MG63 (cell line): ENCODE results near the gene PRRC1. TPM values are rescaled to one million over a fixed set of nuclear protein-coding genes. Genes with fewer than 3 reads are reported as not detected.
"Not testable (repeated sequence)": the region's sequence is repeated elsewhere in the genome, so short reads cannot be mapped to it uniquely, and the experiment has no call there.

Source experiments
- DNase-seq: peaks from one replicate; pipeline ENCODE4 v3.0.0-alpha.2; 2020
- H3K27me3 ChIP-seq: fragments of 250-450 bp; sonication (Bioruptor Pico); 2 replicates; pipeline ENCODE4 v1.5.1; 2020; ENCODE audit warnings: mild to moderate bottlenecking, moderate library complexity
- H3K36me3 ChIP-seq: fragments of 250-450 bp; sonication (Bioruptor Pico); 2 replicates; pipeline ENCODE4 v1.5.1; 2020; ENCODE audit warnings: mild to moderate bottlenecking, moderate library complexity
- H3K4me3 ChIP-seq: fragments of 250-450 bp; sonication (Bioruptor Pico); 2 replicates; pipeline ENCODE4 v1.5.1; 2020; ENCODE audit warnings: mild to moderate bottlenecking, moderate library complexity
- H3K9me3 ChIP-seq: fragments of 250-450 bp; sonication (Bioruptor Pico); 2 replicates; pipeline ENCODE4 v1.5.1; 2020; ENCODE audit warnings: mild to moderate bottlenecking, moderate library complexity
- total RNA-seq: library from RNA; depleted of rRNA; stranded (reverse); fragments of >200 nt; shearing (Covaris generic); gene quantifications from 2 replicates; pipeline ENCODE4 v1.2.3, GENCODE V29; 2014; ENCODE audit warnings: low replicate concordance

The PRRC1 gene
- total RNA-seq, 1 experiment from 2014 or later: 26.8 TPM

DNA sequence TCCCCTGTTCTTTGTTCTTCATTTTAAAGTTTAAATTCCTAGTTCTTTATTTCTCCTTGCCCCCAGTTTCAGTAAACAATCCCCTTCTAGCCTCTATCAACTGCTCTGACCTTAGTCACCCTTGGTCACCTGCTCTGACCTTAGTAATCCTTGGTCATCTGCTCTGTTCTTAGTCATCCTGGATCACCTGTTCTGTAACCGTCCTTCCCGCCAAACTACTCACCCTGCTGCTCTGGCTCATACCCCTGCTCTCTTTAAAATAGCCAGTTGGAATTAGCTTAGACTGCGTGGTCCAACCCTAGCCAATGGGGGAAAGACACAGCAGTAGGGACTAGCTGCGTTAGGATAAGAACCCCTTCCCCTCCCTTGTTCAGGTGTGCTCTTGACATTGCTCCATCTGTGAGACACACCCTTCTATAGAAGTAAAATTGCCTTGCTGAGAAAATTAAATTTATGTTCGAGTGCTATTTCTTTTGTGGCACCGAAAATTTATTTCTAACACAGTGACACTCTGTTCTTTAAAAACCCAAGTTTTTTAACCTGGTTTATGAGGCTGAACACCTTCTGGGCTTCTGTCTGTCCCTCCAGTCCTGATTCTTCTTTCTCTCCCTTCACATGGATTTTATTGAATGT, 3.8 kb downstream of the PRRC1 start:
- H3K36me3 ChIP-seq: peaks cover 74% of the 10 kb centered on the region

DNA sequence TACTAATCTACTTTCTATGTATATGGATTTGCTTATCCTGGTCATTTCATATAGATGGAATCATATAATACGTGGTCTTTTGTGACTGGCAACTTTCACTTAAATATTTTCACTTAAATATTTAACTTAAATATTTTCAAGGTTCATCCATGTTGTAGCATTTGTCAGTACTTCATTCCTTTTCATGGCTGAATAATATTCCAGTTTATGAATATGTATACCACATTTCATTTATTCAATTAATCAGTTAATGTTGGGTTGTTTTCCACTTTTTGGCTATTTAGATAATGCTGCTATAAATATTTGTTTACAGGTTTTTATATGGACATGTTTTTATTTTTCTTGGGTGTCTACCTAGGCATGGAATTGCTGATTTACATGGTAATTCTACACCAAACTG, 7.7 kb downstream of the PRRC1 start:
- DNase-seq: no peak
- Histone ChIP-seq H3K4me3 (no peak overlapping the region), H3K27me3 (no peaks in the 10 kb centered on the region), H3K36me3 (peaks cover 94% of the 10 kb centered on the region), H3K9me3 (peaks cover 16% of the 10 kb centered on the region)

More for the DNA sequence above, 3.8 kb downstream of the PRRC1 start:
- H3K9me3 ChIP-seq: peaks cover 20% of the 10 kb centered on the region
- H3K27me3 ChIP-seq: no peaks in the 10 kb centered on the region
- no peak overlapping the region for H3K4me3 ChIP-seq
- DNase-seq: no peak

DNA sequence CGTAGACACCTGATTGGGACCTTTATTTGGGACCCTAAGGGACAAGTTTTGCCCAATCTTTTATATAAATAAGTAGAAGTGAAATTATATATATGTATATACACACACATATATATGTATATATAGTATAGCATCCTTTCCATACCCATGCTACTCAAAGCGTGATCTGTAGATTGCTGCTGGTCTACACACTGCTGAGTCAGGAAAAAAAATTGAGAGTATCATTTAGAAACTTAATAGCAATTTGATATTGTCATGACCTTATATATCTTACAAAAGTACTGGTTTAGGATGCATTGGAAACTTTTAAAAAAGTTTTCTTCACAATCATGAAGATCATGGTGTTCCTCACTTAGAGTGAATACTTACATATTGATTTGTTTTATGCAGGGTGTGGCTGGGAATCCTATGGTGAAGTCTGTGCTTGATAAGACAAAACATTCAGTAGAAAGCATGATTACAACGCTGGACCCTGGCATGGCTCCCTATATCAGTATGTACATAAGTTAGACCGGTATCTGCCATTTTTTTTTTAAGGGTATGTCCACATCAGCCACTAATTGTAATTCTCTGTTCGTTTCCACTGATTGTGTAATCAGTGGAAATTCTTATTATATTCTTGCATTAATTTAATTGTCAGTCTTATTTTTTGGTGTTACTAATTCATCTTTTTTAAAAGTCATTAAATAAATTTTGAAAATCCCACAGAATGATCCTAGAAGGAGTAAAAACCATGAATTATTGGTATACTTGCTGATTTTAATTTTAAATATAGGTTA, 12.7 kb downstream of the PRRC1 start:
- Histone ChIP-seq H3K36me3 (peaks cover 88% of the 10 kb centered on the region), H3K27me3 (no peaks in the 10 kb centered on the region), H3K9me3 (0 out of 2 replicates have a peak, but pooled peaks cover 1% of the 10 kb centered on the region), H3K4me3 (no peak overlapping the region)
- DNase-seq: no peak

DNA sequence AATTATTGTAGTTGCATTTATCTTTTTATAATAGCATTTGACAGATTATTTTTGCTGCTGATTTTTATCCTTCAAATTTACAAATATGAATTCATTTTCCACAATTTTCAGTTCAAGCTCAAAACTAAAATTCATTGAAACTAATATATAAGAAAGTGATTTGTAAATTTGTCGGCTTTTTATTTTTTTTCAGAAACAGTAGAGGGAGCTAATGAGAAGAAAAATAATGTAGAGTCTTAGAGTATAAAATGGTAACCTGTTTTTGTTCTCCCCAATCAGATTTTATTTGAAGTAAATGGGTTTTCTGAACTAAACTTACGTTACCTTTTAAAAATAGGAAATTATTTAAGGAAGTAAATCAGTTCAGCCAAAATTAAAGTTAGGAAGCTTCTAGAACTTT, 19.2 kb downstream of the PRRC1 start:
- H3K36me3 ChIP-seq: peaks cover 93% of the 10 kb centered on the region
- DNase-seq: no peak
- no peaks in the 10 kb centered on the region for H3K27me3 ChIP-seq

DNA sequence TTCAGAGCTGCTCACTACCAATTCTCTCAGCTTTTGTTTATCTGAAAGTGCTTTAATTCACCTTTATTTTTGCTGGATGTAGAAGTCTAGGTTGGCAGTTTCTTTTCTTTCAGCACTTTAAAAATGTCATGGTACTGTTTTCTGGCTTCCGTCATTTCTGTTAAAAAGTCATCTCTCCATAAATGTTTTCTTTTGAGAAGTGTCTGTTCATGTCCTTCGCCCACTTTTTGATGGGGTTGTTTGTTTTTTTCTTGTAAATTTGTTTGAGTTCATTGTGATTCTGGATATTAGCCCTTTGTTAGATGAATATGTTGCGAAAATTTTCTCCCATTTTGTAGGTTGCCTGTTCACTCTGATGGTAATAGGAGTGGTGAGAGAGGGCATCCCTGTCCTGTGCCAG, 23.1 kb downstream of the PRRC1 start:
- Histone ChIP-seq H3K9me3 (peaks cover 17% of the 10 kb centered on the region), H3K36me3 (peaks cover 85% of the 10 kb centered on the region)
- not testable (repeated sequence) for H3K4me3 ChIP-seq, H3K27me3 ChIP-seq, DNase-seq

More for the DNA sequence above, 19.2 kb downstream of the PRRC1 start:
- H3K4me3 ChIP-seq: no peak overlapping the region
- peaks cover 16% of the 10 kb centered on the region for H3K9me3 ChIP-seq

DNA sequence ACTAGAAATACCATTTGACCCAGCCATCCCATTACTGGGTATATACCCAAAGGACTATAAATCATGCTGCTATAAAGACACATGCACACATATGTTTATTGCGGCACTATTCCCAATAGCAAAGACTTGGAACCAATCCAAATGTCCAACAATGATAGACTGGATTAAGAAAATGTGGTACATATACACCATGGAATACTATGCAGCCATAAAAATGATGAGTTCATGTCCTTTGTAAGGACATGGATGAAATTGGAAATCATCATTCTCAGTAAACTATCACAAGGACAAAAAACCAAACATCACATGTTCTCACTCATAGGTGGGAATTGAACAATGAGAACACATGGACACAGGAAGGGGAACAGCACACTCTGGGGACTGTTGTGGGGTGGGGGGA, 27.8 kb downstream of the PRRC1 start:
- H3K36me3 ChIP-seq: peaks cover 74% of the 10 kb centered on the region
- not testable (repeated sequence) for H3K9me3 ChIP-seq, H3K4me3 ChIP-seq, DNase-seq, H3K27me3 ChIP-seq

DNA sequence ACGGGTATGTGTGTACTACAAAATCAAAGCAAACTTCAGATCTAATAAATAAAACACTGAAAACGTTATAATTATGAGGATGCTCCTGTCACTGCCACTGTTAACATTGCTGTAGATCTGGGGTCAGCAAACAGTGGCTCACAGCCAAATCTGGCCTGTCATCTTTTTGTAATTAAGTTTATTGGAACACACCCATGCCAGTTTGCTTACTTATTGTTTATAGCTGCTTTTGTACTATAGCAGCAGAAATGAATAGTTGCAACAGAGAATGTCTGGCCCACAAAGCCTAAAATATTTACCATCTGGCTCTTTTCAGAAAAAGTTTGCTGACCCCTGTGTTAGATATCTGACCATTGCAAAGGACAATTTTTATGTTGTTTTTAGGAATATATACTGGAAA, 32.1 kb downstream of the PRRC1 start:
- DNase-seq: no peak
- 0 out of 2 replicates have a peak, but pooled peaks cover 2% of the 10 kb centered on the region for H3K9me3 ChIP-seq

DNA sequence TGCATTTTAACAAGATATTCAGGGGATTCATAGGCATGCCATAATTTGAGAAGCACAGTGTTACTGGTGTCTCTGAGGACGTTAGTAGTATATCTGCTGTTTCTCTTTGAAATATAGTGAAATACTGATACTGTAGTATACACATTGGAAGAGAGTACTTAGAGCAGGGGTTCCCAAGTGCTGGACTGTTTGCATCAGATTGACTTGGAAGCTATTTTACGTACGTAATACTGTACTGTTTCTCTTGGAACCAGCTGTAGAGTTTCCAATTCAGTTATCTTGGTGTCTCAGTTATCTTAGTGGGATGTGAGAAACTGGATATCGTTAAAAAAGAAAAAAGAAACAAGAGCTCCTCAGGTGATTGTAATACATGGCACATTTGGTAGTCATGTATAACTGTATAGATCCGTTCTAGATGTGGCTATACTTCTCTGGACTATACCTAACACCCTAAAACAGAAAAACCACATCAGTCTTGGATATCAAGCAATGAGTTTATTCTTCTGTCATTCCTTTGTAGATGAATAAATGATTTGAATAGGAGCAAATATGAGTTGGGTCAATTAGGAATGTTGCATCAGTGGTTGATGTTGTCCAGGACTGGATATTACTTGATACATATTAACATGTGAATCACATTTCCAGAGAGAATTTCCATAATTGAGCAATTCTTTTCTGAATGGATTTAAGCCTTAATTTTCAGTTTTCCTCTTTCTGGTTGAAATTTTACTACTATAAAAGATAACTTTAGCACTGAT, 33.4 kb downstream of the PRRC1 start:
- Histone ChIP-seq H3K27me3 (no peaks in the 10 kb centered on the region), H3K4me3 (no peak overlapping the region), H3K36me3 (peaks cover 81% of the 10 kb centered on the region), H3K9me3 (no peaks in the 10 kb centered on the region)
- no peak for DNase-seq

More for the DNA sequence above, 32.1 kb downstream of the PRRC1 start:
- Histone ChIP-seq H3K27me3 (no peaks in the 10 kb centered on the region), H3K4me3 (no peak overlapping the region), H3K36me3 (peaks cover 83% of the 10 kb centered on the region)

DNA sequence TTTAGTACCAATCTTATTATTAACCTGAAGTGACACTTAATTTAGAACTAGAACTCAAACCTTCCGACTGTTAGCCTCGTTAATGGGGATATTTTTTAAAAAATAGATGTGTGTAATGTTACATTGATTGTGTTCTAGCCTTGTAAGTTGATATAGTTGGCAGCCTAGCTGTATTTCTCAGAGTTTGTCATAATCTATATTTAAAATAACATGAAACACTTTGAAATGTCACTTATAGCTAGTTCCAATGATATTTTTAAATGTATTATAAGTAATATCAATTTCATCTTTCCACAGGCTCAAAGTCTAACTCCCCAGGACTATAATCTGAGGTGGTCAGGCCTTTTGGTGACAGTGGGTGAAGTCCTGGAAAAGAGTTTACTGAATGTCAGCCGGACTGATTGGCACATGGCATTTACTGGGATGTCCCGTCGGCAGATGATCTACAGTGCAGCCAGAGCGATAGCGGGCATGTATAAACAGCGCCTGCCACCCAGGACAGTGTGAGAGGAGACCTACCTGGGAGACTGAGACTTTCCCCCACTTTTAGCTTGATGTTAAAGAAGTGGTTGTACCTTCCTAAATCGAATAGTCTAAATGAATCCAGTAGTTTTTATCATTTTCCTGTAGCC, 34.1 kb downstream of the PRRC1 start:
- Histone ChIP-seq H3K4me3 (no peak overlapping the region), H3K9me3 (no peaks in the 10 kb centered on the region), H3K36me3 (peaks cover 77% of the 10 kb centered on the region), H3K27me3 (no peaks in the 10 kb centered on the region)
- DNase-seq: no peak

DNA sequence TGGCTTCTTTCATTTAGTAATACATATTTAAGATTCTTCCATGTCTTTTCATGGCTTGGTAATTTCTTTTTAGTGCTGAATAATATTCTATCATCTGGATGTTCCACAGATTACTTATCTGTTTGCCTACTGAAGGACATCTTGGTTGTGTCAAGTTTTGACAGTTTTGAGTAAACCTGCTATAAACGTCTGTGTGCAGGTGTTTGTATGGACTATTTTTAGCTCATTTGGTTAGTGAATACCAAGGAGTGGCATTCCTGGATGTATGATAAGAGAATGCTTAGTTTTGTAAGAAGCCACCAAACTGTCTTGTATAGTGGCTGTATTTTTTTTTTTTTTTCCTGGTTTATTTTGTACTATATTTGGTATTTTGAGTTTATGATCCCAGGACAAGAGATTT, 38.4 kb downstream of the PRRC1 start:
- Histone ChIP-seq H3K9me3 (no peaks in the 10 kb centered on the region), H3K36me3 (peaks cover 45% of the 10 kb centered on the region), H3K4me3 (no peak overlapping the region), H3K27me3 (no peaks in the 10 kb centered on the region)
- no peak for DNase-seq

DNA sequence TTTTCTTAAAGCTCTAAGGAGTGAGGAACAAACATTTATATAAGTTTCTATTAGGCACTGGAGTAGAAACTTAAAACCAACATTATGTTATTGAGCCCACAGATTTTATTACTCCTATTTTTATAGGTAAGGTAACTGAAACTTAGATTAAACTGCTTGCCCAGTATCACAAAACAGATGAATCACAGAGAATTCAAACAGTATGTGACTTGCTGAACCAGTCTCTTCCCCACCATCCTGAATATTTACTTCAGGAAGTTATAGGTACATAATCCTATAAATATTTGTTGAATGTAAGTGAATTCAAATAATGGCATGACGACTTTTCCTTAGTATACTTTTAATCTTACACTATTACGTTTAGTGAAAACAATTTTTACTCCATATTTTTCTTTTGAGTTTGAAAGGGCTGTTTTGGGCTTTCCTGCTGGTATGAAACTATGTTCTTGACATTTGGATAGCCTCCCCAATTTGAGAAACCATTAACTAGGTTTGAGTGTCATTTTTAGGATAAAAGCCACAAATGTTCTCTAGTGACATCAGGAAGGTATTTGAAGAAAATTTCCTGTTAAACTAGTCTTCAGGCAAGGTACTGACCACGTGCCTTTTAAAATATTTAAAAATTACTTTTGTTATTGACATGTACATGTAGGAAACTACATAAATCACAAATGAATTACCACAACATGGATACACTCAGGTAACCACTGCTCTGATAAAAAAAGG, 39.3 kb downstream of the PRRC1 start:
- Histone ChIP-seq H3K36me3 (peaks cover 35% of the 10 kb centered on the region), H3K9me3 (no peaks in the 10 kb centered on the region), H3K27me3 (no peaks in the 10 kb centered on the region), H3K4me3 (no peak overlapping the region)
- DNase-seq: no peak

DNA sequence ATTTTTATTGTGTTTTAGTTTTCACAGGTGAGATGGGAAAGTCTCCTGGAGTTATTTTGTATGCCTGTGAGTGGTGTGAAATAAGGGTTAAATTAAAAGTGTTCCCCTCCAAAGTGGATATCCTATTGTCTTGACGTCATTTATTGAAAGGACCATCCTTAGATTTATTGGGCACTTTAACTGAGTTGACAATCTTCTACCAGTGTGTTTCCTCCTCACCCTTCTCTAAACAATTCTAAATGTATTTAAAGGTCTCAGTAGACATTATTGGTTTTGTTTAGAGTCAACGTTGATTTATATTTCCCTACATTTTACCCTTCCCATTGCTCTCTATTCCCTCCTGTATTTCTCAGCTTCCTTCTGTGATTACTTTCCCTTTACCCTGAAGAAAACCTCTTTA, 40.8 kb downstream of the PRRC1 start:
- Histone ChIP-seq H3K27me3 (no peaks in the 10 kb centered on the region), H3K36me3 (peaks cover 22% of the 10 kb centered on the region), H3K9me3 (no peaks in the 10 kb centered on the region), H3K4me3 (no peak overlapping the region)
- DNase-seq: no peak

DNA sequence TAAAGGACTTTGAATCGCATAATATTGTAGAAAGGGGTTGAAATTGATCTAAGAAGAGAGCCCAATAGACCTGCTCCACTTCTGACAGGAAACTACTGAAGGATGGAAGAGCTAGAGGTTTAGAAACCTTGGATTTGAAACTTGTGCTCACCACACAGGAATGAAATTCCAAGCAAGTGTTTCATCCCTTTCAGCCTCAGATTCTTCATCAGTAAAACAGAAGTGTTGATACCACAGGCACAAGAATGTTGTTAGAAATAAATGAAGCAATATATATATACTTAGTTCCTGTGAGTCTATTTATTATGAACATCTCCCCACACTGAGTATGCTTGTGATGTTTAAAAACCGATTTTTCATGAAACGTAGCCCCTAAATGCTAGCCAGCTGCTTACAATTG, 43.8 kb downstream of the PRRC1 start:
- DNase-seq: no peak
- Histone ChIP-seq H3K36me3 (0 out of 2 replicates have a peak, but pooled peaks cover 3% of the 10 kb centered on the region), H3K9me3 (no peaks in the 10 kb centered on the region), H3K4me3 (no peak overlapping the region), H3K27me3 (no peaks in the 10 kb centered on the region)

DNA sequence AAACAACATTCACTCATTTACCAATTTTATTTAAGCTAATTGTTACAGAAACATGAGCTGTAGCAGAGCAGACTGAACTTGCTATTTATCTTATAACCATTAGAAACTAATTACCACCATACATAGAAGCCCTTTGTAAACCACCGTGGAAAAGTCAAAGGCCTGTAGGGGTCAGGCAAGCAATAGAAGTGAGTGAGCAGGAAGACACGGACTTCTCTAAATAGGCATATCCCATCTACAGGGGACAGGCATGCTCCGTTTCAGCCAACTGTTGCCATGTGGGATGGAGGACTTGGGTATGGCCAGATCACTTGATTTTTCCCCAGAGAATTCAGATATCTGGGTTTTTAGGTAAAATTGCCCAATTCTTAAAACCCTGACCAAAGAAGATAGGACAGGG, 44.8 kb downstream of the PRRC1 start:
- DNase-seq: no peak
- Histone ChIP-seq H3K9me3 (no peaks in the 10 kb centered on the region), H3K27me3 (no peaks in the 10 kb centered on the region), H3K36me3 (0 out of 2 replicates have a peak, but pooled peaks cover 3% of the 10 kb centered on the region), H3K4me3 (no peak overlapping the region)

DNA sequence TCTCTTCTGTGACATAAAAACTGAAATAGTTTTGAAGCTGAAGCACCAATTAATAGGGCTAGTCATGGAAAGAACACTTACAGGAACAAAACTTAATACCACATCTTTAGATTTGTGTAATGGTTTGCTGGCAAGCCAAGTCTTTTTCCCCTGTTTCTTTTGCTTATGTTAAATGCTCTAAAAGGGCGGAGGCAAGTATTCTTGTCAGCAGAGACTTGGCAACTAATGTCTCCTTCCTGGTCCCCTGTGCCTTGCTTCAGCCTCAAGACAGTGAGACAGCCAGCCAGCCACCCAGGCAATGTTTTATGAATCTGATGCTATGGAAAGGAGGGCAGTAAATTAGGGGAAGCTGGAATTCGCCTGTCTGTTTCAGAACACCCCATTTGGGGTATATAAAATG, 45.7 kb downstream of the PRRC1 start:
- H3K4me3 ChIP-seq: no peak overlapping the region
- no peaks in the 10 kb centered on the region for H3K9me3 ChIP-seq
- DNase-seq: no peak
- H3K27me3 ChIP-seq: no peaks in the 10 kb centered on the region
- H3K36me3 ChIP-seq: 0 out of 2 replicates have a peak, but pooled peaks cover 3% of the 10 kb centered on the region

DNA sequence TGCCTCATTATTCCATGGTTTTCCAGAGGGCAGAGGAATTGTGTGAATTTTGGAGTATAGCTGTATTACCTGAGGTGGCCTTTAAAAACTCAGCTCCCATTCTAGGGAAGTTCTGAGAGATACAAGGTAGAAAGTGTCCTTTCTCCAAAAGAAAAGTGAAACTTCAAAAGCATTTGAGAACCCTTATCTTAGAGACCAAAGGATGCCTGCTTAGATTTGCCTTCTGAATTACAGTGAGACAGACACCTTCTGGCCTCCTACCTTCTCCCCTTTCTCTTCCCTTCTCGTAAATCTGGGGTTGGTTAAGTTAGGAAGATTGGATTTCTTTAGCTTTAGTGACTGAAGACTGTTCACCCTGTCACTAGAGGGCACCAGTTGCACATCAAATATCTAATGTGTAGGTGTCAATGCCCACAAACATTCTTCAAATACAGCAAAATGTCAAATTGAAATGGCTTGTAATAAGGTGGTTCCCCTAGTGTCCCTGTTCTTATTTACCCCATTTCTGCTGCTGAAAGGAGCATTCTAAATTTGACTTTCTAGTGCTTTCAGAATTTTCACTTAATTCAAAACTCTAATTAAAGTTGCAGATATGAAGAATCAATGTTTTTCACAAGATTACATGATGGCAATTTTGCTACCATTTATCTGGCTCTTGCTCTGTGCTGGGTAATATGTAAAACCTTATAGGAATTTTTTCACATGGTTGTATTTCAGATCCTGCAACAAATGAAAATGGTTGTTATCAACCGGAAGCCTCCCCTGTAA, 46.7 kb downstream of the PRRC1 start:
- H3K27me3 ChIP-seq: no peaks in the 10 kb centered on the region
- DNase-seq: peak; percentile 32
- no peaks in the 10 kb centered on the region for H3K9me3 ChIP-seq
- H3K4me3 ChIP-seq: no peak overlapping the region
- no peaks in the 10 kb centered on the region for H3K36me3 ChIP-seq
